GM20431 (cell line): ENCODE measurements around the gene PPM1D.

Source experiments
- in situ Hi-C: fragments of 300-500 bp; cut with MseI, MboI; formaldehyde crosslinking; loops from one replicate; pipeline ENCODE4 v1.15.0; 2020; ENCODE audit warnings: low sequenced_read_pairs; ENCODE audit not compliant: unreplicated experiment

Gene PPM1D

DNA sequence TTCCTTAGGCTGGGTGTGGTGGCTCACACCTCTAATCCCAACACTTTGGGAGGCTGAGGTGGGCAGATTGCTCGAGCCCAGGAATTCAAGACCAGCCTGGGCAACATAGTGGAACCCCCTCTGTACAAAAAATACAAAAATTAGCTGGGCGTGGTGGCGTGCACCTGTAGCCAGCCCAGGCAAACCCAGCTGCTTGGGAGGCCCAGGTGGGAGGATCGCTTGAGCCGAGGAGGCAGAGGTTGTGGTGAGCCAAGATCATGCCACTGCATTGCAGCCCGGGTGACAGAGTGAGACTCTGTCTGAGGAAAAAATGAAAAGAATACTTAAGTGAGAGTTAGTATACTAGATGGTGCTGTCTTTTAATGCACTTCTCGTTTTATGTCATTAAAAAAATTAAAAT is 15.1 kb downstream of the PPM1D start:
- in situ Hi-C loops, result no loop called here

DNA sequence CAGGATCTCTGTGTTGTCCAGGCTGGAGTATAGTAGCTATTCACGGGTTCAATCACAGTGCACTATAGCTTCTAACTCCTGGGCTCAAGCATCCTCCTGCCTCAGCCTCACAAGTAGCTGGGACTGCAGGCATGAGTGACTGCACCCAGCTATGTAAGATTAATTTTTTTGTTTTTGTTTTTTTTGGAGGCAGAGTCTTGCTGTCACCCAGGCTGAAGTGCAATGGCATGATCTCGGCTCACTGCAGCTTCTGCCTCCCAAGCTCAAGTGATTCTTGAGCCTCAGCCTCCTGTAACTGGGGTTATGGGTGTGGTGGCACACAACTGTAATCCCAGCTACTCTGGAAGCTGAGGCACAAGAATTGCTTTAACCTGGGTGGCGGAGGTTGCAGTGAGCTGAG is 15.8 kb downstream of the PPM1D start:
- in situ Hi-C loops, result no loop called here

DNA sequence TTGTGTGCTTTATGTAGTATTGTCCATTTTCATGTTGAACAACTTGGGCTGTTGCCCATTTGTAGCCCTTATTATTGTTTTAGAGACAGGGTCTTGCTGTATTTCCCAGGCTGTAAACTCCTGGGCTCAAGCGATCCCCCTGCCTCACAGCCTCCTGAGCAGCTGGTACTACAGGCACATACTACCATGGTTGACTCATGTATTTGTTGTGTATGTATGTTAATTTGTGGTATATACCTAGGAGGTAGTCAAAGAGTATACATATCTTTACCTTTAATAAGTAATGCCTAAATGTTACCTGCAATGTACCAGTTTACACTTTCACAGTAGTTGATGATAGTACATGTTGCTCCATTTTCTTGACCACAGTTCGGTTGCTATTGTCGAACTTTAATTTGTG is 18.1 kb downstream of the PPM1D start:
- in situ Hi-C loops, result no loop called here

DNA sequence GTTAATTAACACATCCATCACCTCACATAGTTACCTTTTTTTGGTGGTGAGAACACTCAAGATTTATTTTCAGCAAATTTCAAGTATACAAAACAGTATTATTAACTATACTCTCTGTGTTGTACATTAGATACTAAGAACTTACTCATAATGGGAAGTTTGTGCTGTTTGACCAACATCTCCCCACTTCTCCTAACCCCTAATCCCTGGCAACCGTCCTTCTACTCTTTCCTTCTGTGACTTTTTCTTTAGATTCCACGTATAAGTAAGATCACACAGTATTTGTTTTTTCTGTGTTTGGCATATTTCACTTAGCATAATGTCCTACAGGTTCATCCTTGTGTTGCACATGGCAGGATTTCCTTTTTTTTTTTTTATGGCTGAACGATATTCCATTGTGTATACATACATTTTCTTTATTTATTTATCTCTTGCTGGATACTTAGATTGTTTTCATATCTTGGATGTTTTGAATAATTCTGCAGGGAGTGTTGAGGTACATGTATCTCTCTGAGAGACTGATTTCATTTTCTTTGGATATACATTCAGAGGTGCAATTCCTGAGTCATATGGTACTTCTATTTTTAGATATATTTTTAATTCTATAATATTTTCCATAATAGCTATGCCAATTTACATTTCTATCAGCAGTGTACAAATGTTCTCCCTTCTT is 19.0 kb downstream of the PPM1D start:
- in situ Hi-C loops, result no loop called here

DNA sequence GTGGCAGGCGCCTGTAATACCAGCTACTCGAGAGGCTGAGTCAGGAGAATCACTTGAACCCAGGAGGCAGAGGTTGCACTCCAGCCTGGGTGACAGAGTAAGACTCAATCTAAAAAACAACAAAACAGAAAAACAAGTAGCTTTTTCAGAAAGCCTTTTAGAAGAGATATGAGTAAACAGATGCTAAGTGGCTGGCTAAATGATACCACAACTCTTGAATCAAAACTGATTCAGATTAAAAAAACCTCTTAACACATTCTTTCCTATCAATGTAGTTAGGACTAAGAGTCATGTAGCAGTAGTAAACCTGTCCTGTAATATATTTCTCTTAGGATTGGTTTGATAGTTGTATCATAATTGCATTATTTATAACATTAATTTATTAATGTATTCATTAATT is 23.0 kb downstream of the PPM1D start:
- in situ Hi-C loops, result no loop called here

DNA sequence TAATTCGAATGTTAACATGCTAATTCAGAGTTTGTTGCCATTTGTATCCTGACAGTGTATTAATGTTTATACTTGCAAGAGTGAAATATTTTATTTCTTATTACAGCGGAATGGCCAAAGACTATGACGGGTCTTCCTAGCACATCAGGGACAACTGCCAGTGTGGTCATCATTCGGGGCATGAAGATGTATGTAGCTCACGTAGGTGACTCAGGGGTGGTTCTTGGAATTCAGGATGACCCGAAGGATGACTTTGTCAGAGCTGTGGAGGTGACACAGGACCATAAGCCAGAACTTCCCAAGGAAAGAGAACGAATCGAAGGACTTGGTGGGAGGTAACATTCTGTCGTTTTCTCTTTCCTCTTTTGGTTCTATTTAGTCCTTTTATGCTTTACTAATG is 23.4 kb downstream of the PPM1D start:
- in situ Hi-C loops, result no loop called here

GRCh38 chr17:60627124-60627523 is 27.1 kb downstream of the PPM1D start:
- in situ Hi-C loops, result loop anchor here (25.0 kb wide), 1 partner anchor 215 kb away; the partner anchor contains the start of gene CHCT1

DNA sequence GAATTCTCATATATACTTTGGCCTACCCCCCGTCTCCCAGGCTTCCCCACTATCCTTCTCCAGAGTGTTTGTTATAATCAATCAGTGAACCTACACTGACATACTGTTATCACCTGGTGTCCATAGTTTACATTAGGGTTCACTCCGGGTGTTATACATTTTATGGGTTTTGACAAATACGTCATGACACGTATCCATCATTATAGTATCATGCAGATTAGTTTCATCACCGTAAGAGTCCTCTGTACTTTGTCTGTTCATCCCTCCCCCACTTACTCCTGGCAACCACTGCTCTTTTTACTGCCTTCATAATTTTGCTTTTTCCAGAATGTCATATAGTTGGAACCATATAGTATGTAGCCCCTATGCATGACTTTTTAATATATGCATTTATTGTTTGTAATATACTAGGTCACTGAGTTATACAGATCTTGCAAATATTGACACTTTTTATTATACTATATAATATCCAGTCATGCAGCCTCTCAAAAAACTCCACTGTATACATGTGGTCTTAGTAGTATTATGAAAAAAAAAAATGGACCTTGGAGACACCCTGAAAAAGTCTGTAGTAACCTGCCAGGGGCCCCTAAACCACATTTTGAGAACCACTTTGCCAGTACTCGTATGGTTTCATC is 28.4 kb downstream of the PPM1D start:
- in situ Hi-C loops, result loop anchor here (25.0 kb wide), 1 partner anchor 216 kb away; the partner anchor contains the start of gene CHCT1

GRCh38 chr17:60629120-60629519 is 29.1 kb downstream of the PPM1D start:
- in situ Hi-C loops, result loop anchor here (25.0 kb wide), 1 partner anchor 217 kb away; the partner anchor contains the start of gene CHCT1

DNA sequence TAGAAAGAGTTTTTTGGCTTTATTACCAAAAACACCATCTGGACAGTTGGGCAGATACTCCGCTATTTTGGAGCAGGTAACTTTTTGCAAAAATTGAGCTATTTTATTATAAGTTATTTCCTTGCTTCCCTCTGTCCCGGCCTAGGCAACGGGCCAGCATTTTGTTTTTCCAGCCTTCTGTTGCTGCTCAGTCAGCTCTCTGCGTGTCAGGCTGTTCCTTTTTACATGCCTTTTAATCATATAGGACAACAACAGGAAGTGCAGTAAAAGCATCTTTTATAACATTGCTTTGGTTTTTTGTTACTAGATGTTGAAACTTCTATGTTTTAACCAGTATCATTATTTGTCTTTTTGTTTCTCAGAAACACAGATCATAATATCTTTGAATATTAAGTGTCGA is 30.4 kb downstream of the PPM1D start:
- in situ Hi-C loops, result loop anchor here (25.0 kb wide), 1 partner anchor 218 kb away; the partner anchor contains the start of gene CHCT1

- in situ Hi-C loops, result loop anchor here (25.0 kb wide), 1 partner anchor 219 kb away; the partner anchor contains the start of gene CHCT1
These were observed 31.1 kb downstream of the PPM1D start for GRCh38 chr17:60631119-60631518.

DNA sequence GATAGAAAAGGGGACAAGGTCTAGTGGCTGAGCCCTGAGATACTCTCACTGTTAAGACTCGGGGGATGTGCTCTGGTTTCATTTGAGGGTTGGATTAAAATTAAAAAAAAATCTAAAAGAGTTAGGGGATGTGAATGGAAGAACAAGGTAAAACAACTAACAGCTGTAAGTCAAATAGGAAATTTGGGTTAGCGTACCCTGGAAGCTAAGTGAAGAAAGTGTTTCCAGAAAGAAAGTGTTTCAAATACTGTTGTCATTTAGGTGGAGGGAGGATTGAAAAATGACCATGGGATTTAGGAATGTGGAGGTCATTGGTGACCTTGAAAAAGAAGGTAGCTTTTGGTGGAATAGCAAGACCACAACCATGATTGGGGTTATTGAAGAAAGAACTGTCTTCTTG is 37.7 kb downstream of the PPM1D start:
- in situ Hi-C loops, result loop anchor here (25.0 kb wide), 1 partner anchor 225 kb away; the partner anchor contains the start of gene CHCT1

DNA sequence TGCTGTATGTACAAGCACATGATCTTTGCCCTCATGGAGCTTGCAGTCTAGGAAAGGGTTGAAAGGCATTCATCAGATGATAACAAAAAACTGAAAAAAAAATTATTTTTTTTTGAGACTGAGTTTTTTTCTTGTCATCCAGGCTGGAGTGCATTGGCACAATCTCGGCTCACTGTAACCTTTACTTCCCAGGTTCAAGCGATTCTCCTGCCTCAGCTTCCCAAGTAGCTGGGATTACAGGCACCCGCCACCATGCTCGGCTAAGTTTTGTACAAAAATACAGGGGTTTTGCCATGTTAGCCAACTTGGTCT is 39.0 kb downstream of the PPM1D start:
- in situ Hi-C loops, result loop anchor here (25.0 kb wide), 1 partner anchor 227 kb away; the partner anchor contains the start of gene CHCT1

- in situ Hi-C loops, result loop anchor here (25.0 kb wide), 1 partner anchor 228 kb away; the partner anchor contains the start of gene CHCT1
These were observed 40.5 kb downstream of the PPM1D start for GRCh38 chr17:60640503-60640902.

- in situ Hi-C loops, result loop anchor here (25.0 kb wide), 1 partner anchor 229 kb away; the partner anchor contains the start of gene CHCT1
These were observed 41.1 kb downstream of the PPM1D start for GRCh38 chr17:60641126-60641525.

- in situ Hi-C loops, result loop anchor here (25.0 kb wide), 1 partner anchor 230 kb away; the partner anchor contains the start of gene CHCT1
These were observed 41.8 kb downstream of the PPM1D start for GRCh38 chr17:60641810-60642220.

DNA sequence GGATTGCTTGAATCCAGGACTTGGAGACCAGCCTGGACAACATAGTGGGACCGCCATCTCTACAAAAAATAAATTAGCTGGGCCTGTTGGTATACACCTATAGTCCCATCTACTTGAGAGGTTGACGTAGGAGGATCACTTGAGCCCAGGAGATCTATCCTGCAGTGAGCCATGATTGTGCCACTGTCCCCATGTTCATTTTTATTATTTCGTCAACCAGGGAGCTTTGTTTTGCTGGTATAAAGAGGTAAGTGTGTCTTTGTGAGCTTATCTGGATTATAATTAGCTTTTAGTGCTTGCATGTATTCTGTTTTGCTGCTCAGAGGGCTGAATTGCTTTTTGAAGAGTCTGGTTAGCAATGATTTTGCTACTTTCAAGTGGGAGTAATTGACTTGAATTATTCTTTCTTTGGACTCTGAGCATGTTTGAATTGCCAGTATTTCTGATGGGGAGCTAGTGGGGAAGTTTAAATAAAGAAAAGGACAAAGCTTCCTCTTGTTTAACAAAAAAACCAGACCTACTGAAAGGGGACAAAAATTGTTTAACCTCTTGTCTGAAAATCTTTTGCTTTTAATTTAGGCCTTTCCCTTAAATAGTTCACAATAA is 46.0 kb downstream of the PPM1D start:
- in situ Hi-C loops, result loop anchor here (25.0 kb wide), 1 partner anchor 234 kb away; the partner anchor contains the start of gene CHCT1

DNA sequence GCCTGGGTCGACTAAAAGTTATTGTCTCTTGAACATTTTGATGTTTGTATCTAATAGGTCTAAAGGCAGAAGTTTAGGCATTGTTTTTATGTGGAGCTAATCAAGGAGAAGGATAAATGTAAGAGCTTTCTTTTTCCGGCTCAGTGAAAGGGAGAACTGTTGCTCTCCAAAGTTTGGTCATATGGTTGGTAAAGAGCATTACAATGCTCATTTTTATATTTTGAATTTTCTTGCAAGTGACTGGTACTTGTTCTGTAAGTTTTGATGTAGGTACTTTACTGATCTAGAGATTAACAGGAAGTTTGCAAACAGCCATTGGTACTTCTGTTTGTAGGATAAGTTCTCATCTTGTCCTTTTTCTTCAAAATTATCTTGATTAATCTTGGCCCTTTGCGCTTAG is 46.7 kb downstream of the PPM1D start:
- in situ Hi-C loops, result loop anchor here (25.0 kb wide), 1 partner anchor 234 kb away; the partner anchor contains the start of gene CHCT1

GRCh38 chr17:60647705-60648104 is 47.7 kb downstream of the PPM1D start:
- in situ Hi-C loops, result loop anchor here (25.0 kb wide), 1 partner anchor 235 kb away; the partner anchor contains the start of gene CHCT1

DNA sequence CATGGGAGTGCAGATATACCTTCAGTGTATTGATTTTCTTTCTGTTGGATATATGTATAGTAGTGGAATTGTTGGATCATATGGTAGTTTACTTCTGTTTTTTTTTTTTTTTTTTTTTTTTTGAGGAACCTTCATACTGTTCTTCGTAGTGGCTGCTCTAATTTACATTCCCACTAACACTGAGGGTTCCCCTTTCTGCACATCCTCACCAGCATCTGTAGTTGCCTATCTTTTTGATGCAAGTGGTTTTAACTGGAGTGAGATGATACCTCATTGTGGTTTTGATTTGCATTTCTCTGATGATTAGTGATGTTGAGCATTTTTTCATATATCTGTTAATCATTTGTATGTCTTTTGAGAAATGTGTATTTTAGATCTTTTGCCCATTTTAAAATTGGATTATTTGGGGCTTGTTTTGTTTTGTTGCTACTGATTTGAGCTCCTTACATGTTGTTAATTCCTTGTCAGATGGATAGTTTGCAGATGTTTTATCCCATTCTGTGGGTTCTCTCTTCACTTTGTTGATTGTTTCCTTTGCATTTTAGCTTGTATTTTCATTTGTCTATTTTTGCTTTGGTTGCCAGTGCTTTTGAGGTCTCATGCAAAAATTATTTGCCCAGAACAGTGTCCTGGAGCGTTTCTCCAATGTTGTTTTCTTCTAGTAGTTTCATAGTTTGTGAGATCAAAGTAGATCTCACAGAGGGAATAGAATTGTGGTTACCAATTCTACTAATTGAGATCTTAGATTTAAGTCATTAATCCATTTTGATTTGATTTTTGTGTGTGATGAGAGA is 52.7 kb downstream of the PPM1D start:
- in situ Hi-C loops, result no loop called here
